K562 (cell line): ENCODE results near the gene THOC5. TPM values are rescaled to one million over a fixed set of nuclear protein-coding genes. Genes with fewer than 3 reads are reported as not detected.

Experiments used
- ATAC-seq: fragments of 200-7000 bp; cut with Tn5 transposase; 3 replicates; pipeline ENCODE4 v1.9.1; 2020; ENCODE audit warnings: moderate library complexity
- BruUV-seq: library from RNA; stranded (reverse); fragments of 400-500 nt; replicated peaks from 2 replicates; lab custom pipeline; 2021; lab: Mats Ljungman, UMichigan
- CTCF ChIA-PET: fragments of 300-600 bp; formaldehyde crosslinking; extraction: SDS; loops from one replicate; lab custom pipeline; 2021; ENCODE audit warnings: low intra/inter-chr PET ratio; lab: Yijun Ruan, JAX
- POLR2A ChIA-PET: fragments of 300-600, 350-650 bp; sonication (Branson Sonifier 250); formaldehyde crosslinking; extraction: SDS; loops from one replicate; lab custom pipeline; 2021; ENCODE audit warnings: antibody characterized with exemption, inconsistent platforms; lab: Yijun Ruan, JAX
- DNase-seq, 4 experiments: peaks; one replicate each; pipeline versions ENCODE4 v3.0.0 to v3.0.0-alpha.2; 2011 to 2018; ENCODE audit warnings: low spot score in 3 of 4, mixed read lengths in 3 of 4; ENCODE audit errors: extremely low read depth in 1 of 4
- FAIRE-seq: peaks from 2 replicates; lab custom pipeline; 2011; peaks lifted over from hg19 to GRCh38; lab: Jason Lieb, UNC
- H2AFZ ChIP-seq: 2 replicates; pipeline ENCODE4 v1.6.0; 2011; ENCODE audit warnings: low read depth, low read length, control low read depth, inconsistent platforms
- H3K27ac ChIP-seq: fragments of 200-600 bp; 3 replicates; pipeline ENCODE4 v1.8.0; 2011; ENCODE audit warnings: low read depth, mild to moderate bottlenecking, control low read depth, inconsistent platforms, low read length, moderate library complexity, mixed read lengths; ENCODE audit errors: extremely low read depth
- H3K27me3 ChIP-seq, 2 experiments: fragments of 300-600 bp in 1 of 2; 2 replicates in 1 of 2; 3 replicates in 1 of 2; pipeline versions ENCODE4 v1.6.0 to v1.8.0; 2011; ENCODE audit warnings: inconsistent platforms in 2 of 2, low read length in 2 of 2, mild to moderate bottlenecking in 1 of 2, mixed read lengths in 1 of 2, moderate library complexity in 1 of 2; ENCODE audit not compliant: control insufficient read depth in 2 of 2, insufficient read depth in 2 of 2
- H3K36me3 ChIP-seq: fragments of 300-600 bp; 3 replicates; pipeline ENCODE4 v1.8.0; 2011; ENCODE audit warnings: mild to moderate bottlenecking, low read length, inconsistent platforms; ENCODE audit not compliant: control insufficient read depth, insufficient read depth
- H3K4me1 ChIP-seq, 2 experiments: fragments of 200-600 bp in 1 of 2; replicated peaks in 1 of 2; 2 replicates in 1 of 2; 3 replicates in 1 of 2; pipeline versions ENCODE4 v1.5.1 to v1.8.0; 2011; ENCODE audit warnings: inconsistent platforms in 2 of 2, low read length in 2 of 2, mild to moderate bottlenecking in 1 of 2, mixed read lengths in 1 of 2, moderate library complexity in 1 of 2; ENCODE audit not compliant: control insufficient read depth in 2 of 2, insufficient read depth in 2 of 2
- H3K4me2 ChIP-seq: 2 replicates; pipeline ENCODE4 v1.6.1; 2011; ENCODE audit warnings: low read length, control low read depth, inconsistent platforms, mixed read lengths; ENCODE audit not compliant: insufficient read depth
- H3K4me3 ChIP-seq: fragments of 200-600 bp; sonication (generic), shearing (Covaris generic); 2 replicates; pipeline ENCODE4 v1.5.1; 2016; ENCODE audit warnings: control low read depth, inconsistent platforms
- H3K79me2 ChIP-seq: fragments of 200-600 bp; 3 replicates; pipeline ENCODE4 v1.8.0; 2011; ENCODE audit warnings: low read length, inconsistent platforms; ENCODE audit not compliant: control insufficient read depth, insufficient read depth
- H3K9ac ChIP-seq, 2 experiments: 2 replicates each; pipeline versions ENCODE4 v1.6.0 to v1.6.1; 2011; ENCODE audit warnings: low read depth in 2 of 2, low read length in 2 of 2, control low read depth in 1 of 2, inconsistent platforms in 1 of 2, mild to moderate bottlenecking in 1 of 2, mixed read lengths in 1 of 2; ENCODE audit not compliant: insufficient read depth in 1 of 2
- H3K9me1 ChIP-seq: one replicate; pipeline ENCODE4 v1.6.0; 2011; ENCODE audit warnings: inconsistent platforms, mild to moderate bottlenecking, low read length, moderate library complexity; ENCODE audit not compliant: control insufficient read depth, insufficient read depth
- H3K9me3 ChIP-seq: replicated peaks from 2 replicates; pipeline ENCODE4 v1.5.1; 2011; ENCODE audit warnings: low read depth, low read length, inconsistent platforms; ENCODE audit not compliant: control insufficient read depth, insufficient read depth
- H4K20me1 ChIP-seq: replicated peaks from 2 replicates; pipeline ENCODE4 v1.6.1; 2011; ENCODE audit warnings: low read length, inconsistent platforms, mixed read lengths; ENCODE audit not compliant: control insufficient read depth, insufficient read depth
- CGGBP1 ChIP-seq: fragments of 250-450 bp; sonication (Bioruptor Pico); IDR thresholded peaks from 2 replicates; pipeline ENCODE4 v1.9.0; 2021; ENCODE audit warnings: mild to moderate bottlenecking
- FOS ChIP-seq: IDR thresholded peaks from 3 replicates; pipeline ENCODE4 v1.6.1; 2011; ENCODE audit not compliant: insufficient read length; ENCODE audit errors: extremely low read depth
- POLR3G ChIP-seq: IDR thresholded peaks from 2 replicates; pipeline ENCODE4 v1.6.1; 2011; ENCODE audit not compliant: insufficient read length, insufficient replicate concordance; ENCODE audit errors: extremely low read depth
- ZHX1 ChIP-seq: fragments of 150-350 bp; conservative IDR thresholded peaks from 2 replicates; pipeline ENCODE4 v1.6.1; 2014; ENCODE audit warnings: low read length
- ZNF449 ChIP-seq: fragments of 250-450 bp; sonication (Bioruptor Pico); IDR thresholded peaks from 2 replicates; pipeline ENCODE4 v1.8.0; 2022; ENCODE audit warnings: moderate library complexity, mild to moderate bottlenecking, inconsistent platforms
- WGBS: fragments of 100-300 bp; shearing (Covaris generic); methylation state at CpG from one replicate; pipeline ENCODE4 v1.1.6; 2016; ENCODE audit warnings: low coverage, mixed read lengths; ENCODE audit not compliant: insufficient coverage; ENCODE audit errors: missing lambda C conversion rate; 5-methylcytosine and 5-hydroxymethylcytosine counted together
- in situ Hi-C: fragments of 300-500 bp; cut with MboI; formaldehyde crosslinking; loops from 4 replicates; pipeline ENCODE4 v1.15.0; 2018; ENCODE audit warnings: inconsistent platforms, mixed read lengths
- intact Hi-C: fragments of 100-400 bp; cut with micrococcal nuclease; formaldehyde crosslinking; loops from 2 replicates; pipeline ENCODE4 v1.14.2; 2022
- polyA plus RNA-seq, 8 experiments: library from polyadenylated mRNA; depleted of rRNA in 4 of 8; stranded (reverse) in 5 of 8; unstranded in 3 of 8; fragments of >200 nt; fragmentation: Nextera tagmentation in 2 of 8; fragmentation: Illumina TruSeq in 1 of 8; extraction: Ambion mirVana in 2 of 8; extraction: Trizol in 1 of 8; gene quantifications; 2 replicates each; pipeline versions ENCODE4 v1.2.1 to v1.2.3, GENCODE V29; 2011 to 2014; ENCODE audit warnings: inconsistent platforms in 1 of 8, missing spikeins in 1 of 8
- total RNA-seq, 7 experiments: library from RNA; depleted of rRNA in 6 of 7; stranded (reverse); fragments of >200 nt in 6 of 7; fragmentation: Illumina TruSeq in 2 of 7; extraction: Trizol in 2 of 7; gene quantifications; 2 replicates each; pipeline versions ENCODE4 v1.2.1 to v1.2.3, GENCODE V29; 2011 to 2021; ENCODE audit warnings: low replicate concordance in 1 of 7

THOC5 gene
- total and polyA plus RNA-seq, 9 of the 15 experiments (the other 6 are each of a cell fraction or from before 2014, with no cell fraction given): 45.3 to 96.5 (median 51.4) TPM

- TF ChIP-seq ZHX1: no peak
Observed at GRCh38 chr22:29519996-29520395, 33.6 kb downstream of the THOC5 start (continued).

- H3K9ac ChIP-seq: no peak overlapping the region
- H3K4me2 ChIP-seq: no peak overlapping the region
- no peak overlapping the region for H2AFZ ChIP-seq
- H3K4me1 ChIP-seq: peaks cover 0 to 10% of the 10 kb centered on the region in 2 experiments; a peak in 3 of 5 replicates
- in situ Hi-C loops: no loop called here
- no peak for FAIRE-seq
- no peak for TF ChIP-seq POLR3G
- no peak for TF ChIP-seq CGGBP1
- no peak for TF ChIP-seq ZNF449 (CRISPR knock-in tag)
- TF ChIP-seq FOS: no peak
- POLR2A ChIA-PET: interaction anchor here (0.6 kb wide), 1 partner anchor 21 kb away, joined by 4 read pairs; no protein-coding TSS in a partner anchor
- CTCF ChIA-PET: no interaction called here
- intact Hi-C loops: no loop called here
- no peak for ATAC-seq
- no TSS peak for BruUV-seq
- H4K20me1 ChIP-seq: no peaks in the 10 kb centered on the region
- H3K9me1 ChIP-seq: peaks cover 2% of the 10 kb centered on the region
- WGBS: 91% methylated on average over 5 of the region's 5 CpGs
- H3K79me2 ChIP-seq: no peaks in the 10 kb centered on the region
- H3K4me3 ChIP-seq: no peak overlapping the region
- H3K27ac ChIP-seq: no peak overlapping the region
- no peak for DNase-seq
- no peaks in the 10 kb centered on the region for H3K27me3 ChIP-seq
- H3K36me3 ChIP-seq: peaks cover 68% of the 10 kb centered on the region
- H3K9me3 ChIP-seq: no peaks in the 10 kb centered on the region
Observed at GRCh38 chr22:29518427-29518826, 35.1 kb downstream of the THOC5 start.
